Measurements from ENCODE around the gene MMEL1. TPM values are rescaled to one million over a fixed set of nuclear protein-coding genes. Genes with fewer than 3 reads are reported as not detected.

MMEL1 gene
- total RNA-seq, 1 donor from 2014 or later, result 3.4 TPM

- H3K27me3 Mint-ChIP-seq (ENCODE audit: low read depth), result peaks cover 28% of the 10 kb centered on the region
- no peaks in the 10 kb centered on the region for H3K9me3 Mint-ChIP-seq
- H3K4me3 Mint-ChIP-seq, result no peak overlapping the region
- no peaks in the 10 kb centered on the region for H3K36me3 Mint-ChIP-seq
- no peaks in the 10 kb centered on the region for H3K4me1 Mint-ChIP-seq
- H3K27ac Mint-ChIP-seq, result no peak overlapping the region
- TF ChIP-seq CTCF (IDR thresholded peaks at IDR 0.05; ENCODE audit: unreplicated experiment), result no peak
- DNase-seq (ENCODE audit: low spot score in 2 of 2, unreplicated experiment in 2 of 2), result no peak
These were observed 27.1 kb downstream of the MMEL1 start for GRCh38 chr1:2605509-2606395.

- no peak for TF ChIP-seq CTCF (IDR thresholded peaks at IDR 0.05; ENCODE audit: unreplicated experiment)
- Mint-ChIP-seq H3K9me3 (no peaks in the 10 kb centered on the region), H3K27ac (no peak overlapping the region), H3K4me1 (no peaks in the 10 kb centered on the region), H3K36me3 (no peaks in the 10 kb centered on the region), H3K27me3 (ENCODE audit: low read depth) (peaks cover 26% of the 10 kb centered on the region), H3K4me3 (no peak overlapping the region)
- peak in 1 of 2 experiments; percentile 36 for DNase-seq (ENCODE audit: low spot score in 2 of 2, unreplicated experiment in 2 of 2)
These were observed 27.8 kb downstream of the MMEL1 start for GRCh38 chr1:2604844-2605508.

- Mint-ChIP-seq H3K27me3 (ENCODE audit: low read depth) (peaks cover 24% of the 10 kb centered on the region), H3K4me1 (no peaks in the 10 kb centered on the region), H3K4me3 (no peak overlapping the region), H3K27ac (no peak overlapping the region), H3K9me3 (no peaks in the 10 kb centered on the region), H3K36me3 (no peaks in the 10 kb centered on the region)
- DNase-seq (ENCODE audit: low spot score in 2 of 2, unreplicated experiment in 2 of 2), result no peak
- no peak for TF ChIP-seq CTCF (IDR thresholded peaks at IDR 0.05; ENCODE audit: unreplicated experiment)
These were observed 28.5 kb downstream of the MMEL1 start for GRCh38 chr1:2604156-2604843.

- Mint-ChIP-seq H3K27me3 (ENCODE audit: low read depth) (peaks cover 26% of the 10 kb centered on the region), H3K4me3 (no peak overlapping the region), H3K4me1 (no peaks in the 10 kb centered on the region), H3K27ac (no peak overlapping the region), H3K9me3 (peaks cover 5% of the 10 kb centered on the region), H3K36me3 (no peaks in the 10 kb centered on the region)
- no peak for TF ChIP-seq CTCF (IDR thresholded peaks at IDR 0.05; ENCODE audit: unreplicated experiment)
- DNase-seq (ENCODE audit: low spot score in 2 of 2, unreplicated experiment in 2 of 2), result no peak
These were observed 29.2 kb downstream of the MMEL1 start for GRCh38 chr1:2603521-2604155.

GRCh38 chr1:2602866-2603520, 29.8 kb downstream of the MMEL1 start:
- TF ChIP-seq CTCF (IDR thresholded peaks at IDR 0.05; ENCODE audit: unreplicated experiment), result no peak
- no peak overlapping the region for H3K4me3 Mint-ChIP-seq
- DNase-seq (ENCODE audit: low spot score in 2 of 2, unreplicated experiment in 2 of 2), result no peak
- no peak overlapping the region for H3K27ac Mint-ChIP-seq
- H3K36me3 Mint-ChIP-seq, result no peaks in the 10 kb centered on the region
- peaks cover 8% of the 10 kb centered on the region for H3K9me3 Mint-ChIP-seq
- H3K4me1 Mint-ChIP-seq, result no peaks in the 10 kb centered on the region
- H3K27me3 Mint-ChIP-seq (ENCODE audit: low read depth), result peaks cover 30% of the 10 kb centered on the region
